HepG2 (cell line): Measurements from ENCODE around the gene UBB. TPM values are rescaled to one million over a fixed set of nuclear protein-coding genes. Genes with fewer than 3 reads are reported as not detected.

Source experiments
- CAMTA2 ChIP-seq: sonication (generic); formaldehyde crosslinking; IDR thresholded peaks from 2 replicates; pipeline ENCODE4 v1.4.0; 2020; ENCODE audit warnings: mild to moderate bottlenecking, missing genetic modification reagents, borderline replicate concordance
- CERS6 ChIP-seq: sonication (generic); formaldehyde crosslinking; IDR thresholded peaks from 2 replicates; pipeline ENCODE4 v1.5.0; 2020; ENCODE audit warnings: missing genetic modification reagents
- ETV5 ChIP-seq: IDR thresholded peaks from 2 replicates; pipeline ENCODE4 v1.6.1; 2018; ENCODE audit warnings: missing biosample characterization, missing genetic modification reagents, inconsistent platforms, borderline replicate concordance
- FOXA1 ChIP-seq, 2 experiments: fragments of 450-650 bp in 1 of 2; sonication (generic) in 1 of 2; formaldehyde crosslinking in 1 of 2; IDR thresholded peaks; 2 replicates each; pipeline versions ENCODE4 v1.4.0 to v1.6.1; 2016 to 2020; ENCODE audit warnings: missing genetic modification reagents in 1 of 2
- HMG20A ChIP-seq: IDR thresholded peaks from 2 replicates; pipeline ENCODE4 v1.6.1; 2016; ENCODE audit warnings: borderline replicate concordance
- HNRNPLL ChIP-seq: fragments of 200-400 bp; formaldehyde crosslinking; IDR thresholded peaks from 2 replicates; pipeline ENCODE4 v1.6.1; 2017; ENCODE audit warnings: mild to moderate bottlenecking, low read depth, low read length; ENCODE audit not compliant: poor library complexity, severe bottlenecking
- IRF2 ChIP-seq: IDR thresholded peaks from 2 replicates; pipeline ENCODE4 v1.6.1; 2018; ENCODE audit warnings: missing genetic modification reagents, missing compliant biosample characterization
- ISL2 ChIP-seq: sonication (generic); formaldehyde crosslinking; IDR thresholded peaks from 2 replicates; pipeline ENCODE4 v1.5.0; 2020; ENCODE audit warnings: missing genetic modification reagents
- PHF5A ChIP-seq: IDR thresholded peaks from one replicate; pipeline ENCODE4 v1.6.1; 2018; ENCODE audit warnings: low read depth, missing genetic modification reagents; ENCODE audit not compliant: unreplicated experiment
- POLR2AphosphoS5 ChIP-seq: IDR thresholded peaks from 2 replicates; pipeline ENCODE4 v1.6.1; 2012; ENCODE audit warnings: low read depth, low read length
- SKI ChIP-seq: fragments of 450-650 bp; IDR thresholded peaks from one replicate; pipeline ENCODE4 v1.6.1; 2018; ENCODE audit warnings: mild to moderate bottlenecking; ENCODE audit not compliant: partially characterized antibody
- SNAPC5 ChIP-seq: sonication (generic); formaldehyde crosslinking; IDR thresholded peaks from 2 replicates; pipeline ENCODE4 v1.8.1; 2023; ENCODE audit warnings: mild to moderate bottlenecking, missing genetic modification reagents, borderline replicate concordance
- THAP11 ChIP-seq: IDR thresholded peaks from 2 replicates; pipeline ENCODE4 v1.6.1; 2016; ENCODE audit warnings: missing biosample characterization, missing genetic modification reagents
- TOPORS ChIP-seq: sonication (generic); formaldehyde crosslinking; IDR thresholded peaks from 2 replicates; pipeline ENCODE4 v1.8.0; 2023; ENCODE audit warnings: mild to moderate bottlenecking, missing genetic modification reagents
- ZBTB1 ChIP-seq: sonication (generic); formaldehyde crosslinking; IDR thresholded peaks from 2 replicates; pipeline ENCODE4 v1.4.0; 2020; ENCODE audit warnings: missing genetic modification reagents, borderline replicate concordance
- ZBTB46 ChIP-seq: sonication (generic); formaldehyde crosslinking; IDR thresholded peaks from 2 replicates; pipeline ENCODE4 v1.4.0; 2020; ENCODE audit warnings: mild to moderate bottlenecking, missing genetic modification reagents, borderline replicate concordance
- ZIK1 ChIP-seq: sonication (generic); formaldehyde crosslinking; IDR thresholded peaks from 2 replicates; pipeline ENCODE4 v1.5.0; 2020; ENCODE audit warnings: mild to moderate bottlenecking, low read depth, missing genetic modification reagents, borderline replicate concordance
- ZNF501 ChIP-seq: sonication (generic); formaldehyde crosslinking; IDR thresholded peaks from 2 replicates; pipeline ENCODE4 v1.5.1; 2020; ENCODE audit warnings: mild to moderate bottlenecking, moderate library complexity, missing genetic modification reagents
- ZNF670 ChIP-seq: sonication (generic); formaldehyde crosslinking; IDR thresholded peaks from 2 replicates; pipeline ENCODE4 v1.8.0; 2022; ENCODE audit warnings: mild to moderate bottlenecking, missing genetic modification reagents, borderline replicate concordance
- ZNF674 ChIP-seq: sonication (generic); formaldehyde crosslinking; IDR thresholded peaks from 2 replicates; pipeline ENCODE4 v1.5.0; 2020; ENCODE audit warnings: low read depth, mild to moderate bottlenecking, missing genetic modification reagents
- ZNF770 ChIP-seq: sonication (generic); formaldehyde crosslinking; IDR thresholded peaks from 2 replicates; pipeline ENCODE4 v1.5.0; 2020; ENCODE audit warnings: mild to moderate bottlenecking, missing genetic modification reagents
- polyA plus RNA-seq, 8 experiments: library from polyadenylated mRNA; depleted of rRNA in 3 of 8; stranded (reverse) in 7 of 8; unstranded in 1 of 8; fragments of >200 nt; fragmentation: Illumina TruSeq in 4 of 8; extraction: Trizol in 4 of 8; gene quantifications; 2 replicates each; pipeline versions ENCODE4 v1.2.1 to v1.2.3, GENCODE V29; 2011 to 2016; ENCODE audit warnings: low read depth in 4 of 8, missing spikeins in 1 of 8, mixed read lengths in 1 of 8; ENCODE audit not compliant: insufficient read depth in 1 of 8
- total RNA-seq, 5 experiments: library from RNA; depleted of rRNA; stranded (reverse); fragments of >200 nt; fragmentation: Illumina TruSeq; extraction: Trizol; gene quantifications; 2 replicates each; pipeline ENCODE4 v1.2.3, GENCODE V29; 2016; ENCODE audit warnings: low read depth in 1 of 5
- TF ChIP-seq, protein P1 (sequence below): sonication (generic); formaldehyde crosslinking; conservative IDR thresholded peaks from 2 replicates; pipeline ENCODE4 v1.8.0; 2022; ENCODE audit warnings: low read depth, missing genetic modification reagents

Gene UBB
- total and polyA plus RNA-seq, 2 of the 13 experiments (the other 11 are each of a cell fraction or from before 2014, with no cell fraction given) = 1,130 to 2,066 TPM

GRCh38 chr17:16353317-16354174 is 27.3 kb upstream of the UBB start, which contains the start of gene CENPV (continued):
- TF ChIP-seq ZNF501 (CRISPR knock-in tag) = 0 out of 2 replicates have a peak, but pooled peaks have one; percentile 37
- no peak for TF ChIP-seq ZBTB1 (CRISPR knock-in tag)
- peak; percentile 31; the same call in 1 of the 2 replicates for TF ChIP-seq THAP11
- TF ChIP-seq ETV5 = no peak
- 0 out of 2 replicates have a peak, but pooled peaks have one; percentile 25 for TF ChIP-seq ZNF670
- TF ChIP-seq SNAPC5 = no peak; the same call in 1 of the 2 replicates
- TF ChIP-seq HNRNPLL = peak; percentile 53
- TF ChIP-seq, protein P1, sequence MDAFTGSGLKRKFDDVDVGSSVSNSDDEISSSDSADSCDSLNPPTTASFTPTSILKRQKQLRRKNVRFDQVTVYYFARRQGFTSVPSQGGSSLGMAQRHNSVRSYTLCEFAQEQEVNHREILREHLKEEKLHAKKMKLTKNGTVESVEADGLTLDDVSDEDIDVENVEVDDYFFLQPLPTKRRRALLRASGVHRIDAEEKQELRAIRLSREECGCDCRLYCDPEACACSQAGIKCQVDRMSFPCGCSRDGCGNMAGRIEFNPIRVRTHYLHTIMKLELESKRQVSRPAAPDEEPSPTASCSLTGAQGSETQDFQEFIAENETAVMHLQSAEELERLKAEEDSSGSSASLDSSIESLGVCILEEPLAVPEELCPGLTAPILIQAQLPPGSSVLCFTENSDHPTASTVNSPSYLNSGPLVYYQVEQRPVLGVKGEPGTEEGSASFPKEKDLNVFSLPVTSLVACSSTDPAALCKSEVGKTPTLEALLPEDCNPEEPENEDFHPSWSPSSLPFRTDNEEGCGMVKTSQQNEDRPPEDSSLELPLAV (CRISPR knock-in tag) = no peak
- TF ChIP-seq FOXA1 (IDR thresholded peaks at IDR 0.05) = no peak
- TF ChIP-seq FOXA1 (CRISPR knock-in tag; IDR thresholded peaks at IDR 0.05) = 0 out of 2 replicates have a peak, but pooled peaks have one; percentile 15
- no peak for TF ChIP-seq ZNF770 (CRISPR knock-in tag)
- no peak for TF ChIP-seq CAMTA2 (CRISPR knock-in tag)
- TF ChIP-seq POLR2AphosphoS5 = peak; percentile 42; the same call in 1 of the 2 replicates
- TF ChIP-seq CERS6 (CRISPR knock-in tag) = 0 out of 2 replicates have a peak, but pooled peaks have one; percentile 37
- TF ChIP-seq ISL2 = no peak
- no peak for TF ChIP-seq IRF2 (CRISPR knock-in tag)
- TF ChIP-seq ZNF674 (CRISPR knock-in tag) = no peak
- TF ChIP-seq ZIK1 (CRISPR knock-in tag) = 0 out of 2 replicates have a peak, but pooled peaks have one; percentile 38
- no peak for TF ChIP-seq ZBTB46 (CRISPR knock-in tag)
- peak; percentile 42 for TF ChIP-seq SKI
- 0 out of 2 replicates have a peak, but pooled peaks have one; percentile 30 for TF ChIP-seq TOPORS (CRISPR knock-in tag)
- TF ChIP-seq HMG20A (CRISPR knock-in tag) = no peak
- no peak for TF ChIP-seq PHF5A (CRISPR knock-in tag)
